NCI-H2196 (cell line): ENCODE results near the gene AZU1.

Source experiments
- DNase-seq: peaks from one replicate; lab custom pipeline; 2025; ENCODE audit not compliant: unreplicated experiment; lab: John Stamatoyannopoulos, UW

Gene AZU1

GRCh38 chr19:827710-828321 lies at the start of gene AZU1:
Gene AZU1 (plus strand): TSS chr19:827837. CDS start chr19:827847, 10 bp downstream.
- DNase-seq = no peak

- no peak for DNase-seq
Measured at GRCh38 chr19:778910-779653, 48.6 kb upstream of the AZU1 start.

DNA sequence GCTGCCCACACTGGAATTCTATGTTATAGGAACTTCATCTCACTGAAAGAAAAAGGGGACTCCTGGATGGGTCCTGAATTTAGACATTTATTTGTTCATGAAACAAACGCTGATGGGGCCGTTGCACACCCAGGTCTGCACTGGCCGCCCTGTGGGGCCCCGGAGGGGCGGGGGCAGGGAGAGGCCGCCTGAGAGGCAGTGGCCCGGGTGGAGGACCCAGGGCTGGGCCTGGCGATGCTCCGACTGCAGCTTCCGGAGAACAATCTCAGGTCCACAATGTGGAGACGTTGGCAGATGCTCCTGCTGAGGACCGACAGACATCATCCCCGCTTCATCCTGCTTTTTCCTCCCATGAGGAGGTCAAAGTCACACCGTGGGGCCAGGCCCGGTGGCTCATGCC lies 46.7 kb upstream of the AZU1 start:
- DNase-seq = no peak

- DNase-seq = no peak
Measured at GRCh38 chr19:781800-782184, 45.8 kb upstream of the AZU1 start.

- no peak for DNase-seq
Measured at GRCh38 chr19:782185-782877, 45.3 kb upstream of the AZU1 start.

DNA sequence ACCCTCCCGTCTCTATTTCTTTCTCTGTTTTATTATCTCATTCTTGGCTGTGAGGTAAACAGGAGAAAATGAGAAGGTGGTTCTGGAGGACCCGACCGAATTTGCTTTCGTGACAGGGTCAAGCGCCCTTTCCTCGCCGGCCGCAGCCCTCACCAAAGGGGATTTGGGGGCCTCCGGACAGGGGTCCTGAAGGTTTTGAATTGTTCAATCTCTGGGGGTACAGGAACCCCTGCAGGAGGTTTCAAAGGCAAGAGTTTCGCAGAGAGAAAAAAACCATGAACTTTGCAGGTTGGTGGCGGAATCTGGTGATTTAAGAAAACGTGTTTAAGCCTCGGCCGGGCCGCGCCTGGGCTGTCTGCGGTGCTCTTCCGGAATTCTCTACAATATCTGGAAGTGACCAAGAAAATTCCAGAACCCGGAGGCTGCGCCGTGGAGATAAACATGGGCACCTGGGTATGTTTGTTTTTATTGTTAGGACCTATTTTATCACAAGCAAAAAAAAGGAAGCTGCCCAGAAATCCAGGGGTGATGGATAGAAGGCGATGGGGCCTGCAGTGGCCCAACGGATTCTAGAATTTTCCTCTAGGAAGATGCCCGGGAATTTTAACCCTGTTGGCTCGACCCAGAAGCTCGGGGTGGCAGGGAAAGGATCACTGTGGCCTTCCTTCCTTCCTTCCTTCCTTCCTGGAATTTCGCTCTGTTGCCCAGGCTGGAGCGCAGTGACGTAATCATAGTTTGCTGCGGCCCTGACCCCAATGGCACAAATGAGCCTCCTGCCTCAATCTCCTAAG lies 44.6 kb upstream of the AZU1 start:
- DNase-seq = no peak

- DNase-seq = no peak
Measured at GRCh38 chr19:784541-784940, 43.1 kb upstream of the AZU1 start.

GRCh38 chr19:787536-787935 lies 40.1 kb upstream of the AZU1 start:
- no peak for DNase-seq

DNA sequence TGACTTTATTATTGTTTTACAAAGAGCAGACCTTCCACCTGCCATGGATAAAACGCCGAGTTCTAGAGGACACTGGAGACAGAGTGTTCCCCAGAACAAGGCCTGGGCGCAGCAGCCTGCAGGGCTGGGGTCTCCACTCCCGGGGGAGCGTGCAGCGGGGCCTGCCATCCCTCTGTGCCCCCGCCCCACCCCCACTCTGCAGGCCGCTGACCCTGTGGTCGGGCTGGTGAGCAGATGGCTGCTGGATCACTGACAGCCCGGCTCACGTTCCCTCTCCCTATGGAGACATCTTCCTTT lies 39.0 kb upstream of the AZU1 start:
- DNase-seq = no peak

DNA sequence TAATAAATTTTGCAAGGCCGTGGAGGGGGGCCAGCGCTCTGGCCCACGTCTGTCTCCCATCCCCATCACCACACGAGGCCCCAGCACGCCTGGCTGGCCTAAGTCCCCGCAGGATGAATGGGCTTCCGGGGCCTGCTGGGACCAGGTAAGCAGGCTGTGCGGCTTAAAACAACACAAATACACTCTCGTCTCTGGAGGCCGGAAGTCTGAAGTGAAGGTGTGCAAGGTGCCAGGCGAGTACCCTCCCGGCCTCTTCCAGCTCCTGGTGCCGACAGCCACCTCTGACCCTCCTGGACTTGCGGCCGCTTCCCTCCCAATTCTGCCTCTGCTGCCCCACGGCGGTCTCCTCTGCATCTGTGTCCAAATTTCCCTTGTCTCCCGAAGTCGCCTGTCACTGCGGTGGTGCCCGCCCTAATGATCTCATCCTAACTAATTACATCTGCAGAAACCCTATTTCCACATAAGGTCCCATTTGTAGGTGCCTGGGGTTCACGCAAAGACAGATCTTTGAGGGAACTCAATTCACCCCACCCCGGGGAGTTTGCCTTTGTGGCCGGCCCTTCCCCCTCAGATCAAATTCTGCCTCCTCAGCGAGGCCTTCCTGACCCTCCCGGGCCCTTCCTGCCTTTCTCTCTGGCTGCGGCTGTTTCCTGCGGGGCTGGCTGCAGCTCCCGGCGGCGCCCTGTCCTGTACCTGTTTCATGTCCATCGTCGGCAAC lies 38.5 kb upstream of the AZU1 start:
- no peak for DNase-seq

GRCh38 chr19:789701-790060 lies 38.0 kb upstream of the AZU1 start:
- DNase-seq = no peak

DNA sequence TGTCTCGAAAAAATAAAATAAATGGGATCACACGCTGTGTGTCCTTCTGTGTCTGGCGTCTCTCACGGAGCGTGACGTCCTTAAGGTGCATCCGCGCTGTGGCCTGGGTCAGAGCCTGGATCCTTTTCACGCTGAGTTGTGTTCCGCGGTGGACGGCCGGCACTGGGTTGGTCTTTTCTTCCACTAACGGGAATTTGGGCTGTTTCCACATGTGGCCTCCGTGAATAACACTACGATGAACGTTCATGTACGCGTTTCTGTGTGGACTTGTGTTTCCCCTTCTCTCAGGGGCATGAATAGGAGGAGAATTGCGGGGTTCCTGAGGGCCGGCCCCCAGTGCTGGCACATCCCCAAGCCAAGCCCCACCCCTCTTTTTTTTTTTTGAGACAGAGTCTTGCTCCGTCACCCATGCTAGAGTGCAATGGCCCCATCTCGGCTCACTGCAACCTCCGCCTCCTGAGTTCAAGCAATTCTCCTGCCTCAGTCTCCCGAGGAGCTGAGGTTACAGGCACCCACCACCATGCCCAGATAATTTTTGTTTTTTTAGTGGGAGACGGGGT lies 36.5 kb upstream of the AZU1 start:
- no peak for DNase-seq

DNA sequence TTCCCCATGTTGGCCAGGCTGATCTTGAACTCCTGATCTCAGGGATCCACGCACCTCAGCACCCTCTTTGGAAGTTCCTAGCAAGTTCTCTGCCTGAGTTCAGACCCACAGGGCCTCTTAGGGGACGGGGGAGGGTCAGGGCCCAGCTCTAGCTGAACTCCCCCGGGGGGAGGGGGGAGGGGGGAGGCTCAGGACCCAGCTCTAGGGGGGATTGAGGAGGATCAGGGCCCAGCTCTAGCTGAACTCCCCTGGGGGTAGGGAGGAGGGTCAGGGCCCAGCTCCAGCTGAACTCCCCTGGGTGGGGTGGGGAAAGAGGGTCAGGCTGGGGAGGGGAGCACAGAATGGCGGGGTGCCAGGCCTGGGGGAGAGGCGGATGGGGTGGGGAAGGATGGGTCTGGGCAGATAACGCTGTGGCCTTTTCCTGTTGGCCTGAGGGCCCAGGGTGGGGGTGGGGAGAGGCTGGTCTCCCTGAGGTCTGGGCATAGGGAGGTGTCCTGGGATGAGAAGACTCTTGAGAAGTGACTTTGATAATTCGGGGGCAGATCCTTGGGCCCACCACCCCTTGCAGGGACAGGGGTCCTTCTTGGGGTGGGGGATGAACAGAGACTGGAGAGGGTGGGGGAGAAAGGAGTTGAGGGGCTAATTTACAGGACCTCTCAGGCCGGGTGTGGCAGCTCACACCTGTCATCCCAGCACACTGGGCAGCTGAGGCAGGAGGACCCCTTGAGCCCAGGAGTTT lies 35.9 kb upstream of the AZU1 start:
- no peak for DNase-seq

DNA sequence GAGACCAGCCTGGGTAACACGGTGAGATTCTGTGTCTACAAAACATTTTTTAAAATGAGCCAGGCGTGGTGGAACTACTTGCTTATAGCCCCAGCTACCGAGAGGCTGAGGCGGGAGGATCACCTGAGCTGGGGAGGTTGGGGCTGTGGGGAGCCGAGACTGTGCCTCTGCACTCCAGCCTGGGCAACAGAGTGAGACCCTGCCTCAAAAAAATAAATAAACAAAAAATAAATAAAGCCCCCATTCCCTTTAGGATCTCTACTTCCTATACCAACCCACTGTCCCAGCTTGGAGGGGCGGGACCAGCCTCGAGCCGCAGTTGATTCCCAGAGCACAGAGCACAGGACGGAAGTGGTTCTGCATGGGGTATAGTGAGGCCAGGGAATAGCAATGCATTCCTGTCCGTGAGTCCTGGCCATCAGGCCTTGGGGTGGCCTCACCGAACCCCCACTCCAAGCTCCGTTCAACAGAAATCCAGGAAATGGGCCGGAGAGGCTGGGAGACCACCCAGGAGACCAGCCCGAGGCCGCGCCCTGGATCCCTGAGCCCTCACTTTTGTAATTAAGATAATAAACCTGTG lies 35.2 kb upstream of the AZU1 start:
- no peak for DNase-seq

- no peak for DNase-seq
Measured at GRCh38 chr19:793806-794205, 33.8 kb upstream of the AZU1 start.

- no peak for DNase-seq
Measured at GRCh38 chr19:795073-795611, 32.5 kb upstream of the AZU1 start.

DNA sequence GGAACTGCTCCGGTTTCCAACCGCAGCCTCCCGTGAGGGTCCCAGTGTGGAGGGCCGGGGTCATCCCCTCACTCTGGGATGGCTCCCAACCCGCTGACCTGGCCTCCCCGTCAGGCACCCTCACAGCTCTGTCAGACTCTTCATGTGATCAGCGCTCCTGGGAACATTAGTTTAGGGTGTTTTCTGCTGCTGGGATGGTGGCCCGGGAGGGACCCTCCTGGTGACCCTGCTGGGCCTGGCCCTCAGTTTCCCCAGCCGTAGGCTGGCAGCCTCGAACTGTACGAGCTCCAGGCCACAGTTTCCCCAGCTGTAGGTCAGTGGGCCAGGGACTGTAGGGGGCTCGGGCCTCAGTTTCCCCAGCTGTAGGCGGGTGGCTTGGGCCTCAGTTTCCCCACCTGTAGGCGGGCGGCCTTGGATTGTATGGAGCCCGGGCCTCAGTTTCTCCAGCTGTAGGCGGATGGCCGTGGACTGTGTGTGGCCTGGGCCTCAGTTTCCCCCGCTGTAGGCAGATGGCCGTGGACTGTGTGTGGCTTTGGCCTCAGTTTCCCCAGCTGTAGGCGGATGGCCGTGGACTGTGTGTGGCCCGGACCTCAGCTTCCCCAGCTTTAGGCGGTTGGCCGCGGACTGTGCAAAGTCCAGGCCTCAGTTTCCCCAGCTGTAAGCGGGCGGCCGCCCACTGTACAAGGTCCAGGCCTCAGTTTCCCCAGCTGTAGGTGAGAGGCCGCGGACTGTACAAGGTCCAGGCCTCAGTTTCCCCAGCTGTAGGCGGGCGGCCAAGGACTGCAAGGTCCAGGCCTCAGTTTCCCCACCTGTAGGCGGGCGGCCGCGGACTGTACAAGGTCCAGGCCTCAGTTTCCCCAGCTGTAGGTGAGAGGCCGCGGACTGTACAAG lies 31.7 kb upstream of the AZU1 start:
- DNase-seq = no peak

- peak; percentile 100 for DNase-seq
Measured at GRCh38 chr19:796692-797527, 30.7 kb upstream of the AZU1 start, which contains the start of gene PTBP1. Gene PTBP1 (plus strand): TSS chr19:797452. CDS start chr19:797498, 46 bp downstream.
